GM12878 (cell line): ENCODE measurements around the gene KDM3B. TPM values are rescaled to one million over a fixed set of nuclear protein-coding genes. Genes with fewer than 3 reads are reported as not detected.

Source experiments
- ATAC-seq: fragments of 200-7000 bp; cut with Tn5 transposase; 3 replicates; pipeline ENCODE4 v1.9.1; 2020; ENCODE audit warnings: mild to moderate bottlenecking, moderate library complexity
- BruUV-seq: library from RNA; stranded (reverse); fragments of 400-500 nt; replicated peaks from 2 replicates; lab custom pipeline; 2021; lab: Mats Ljungman, UMichigan
- CTCF ChIA-PET: fragments of 300-600 bp; sonication (Branson Sonifier 250); formaldehyde crosslinking; extraction: SDS; loops from one replicate; lab custom pipeline; 2021; ENCODE audit warnings: inconsistent platforms; lab: Yijun Ruan, JAX
- POLR2A ChIA-PET: fragments of 350-600 bp; formaldehyde crosslinking; extraction: SDS; loops from one replicate; lab custom pipeline; 2021; ENCODE audit warnings: inconsistent platforms; lab: Charles Lee
- RAD21 ChIA-PET: fragments of 300-600 bp; sonication (Branson Sonifier 250); formaldehyde crosslinking; loops from one replicate; lab custom pipeline; 2023; ENCODE audit warnings: antibody characterized with exemption; ENCODE audit not compliant: unreplicated experiment; lab: Charles Lee
- SMC1A ChIA-PET: fragments of 300-600 bp; sonication (Branson Sonifier 250); formaldehyde crosslinking; loops from one replicate; lab custom pipeline; 2023; ENCODE audit not compliant: unreplicated experiment, uncharacterized antibody; lab: Charles Lee
- DNase-seq: peaks from one replicate; pipeline ENCODE4 v3.0.0-alpha.2; 2011; ENCODE audit warnings: low read depth, low spot score
- FAIRE-seq: peaks from 3 replicates; lab custom pipeline; 2011; peaks lifted over from hg19 to GRCh38; lab: Jason Lieb, UNC
- H2AFZ ChIP-seq: 2 replicates; pipeline ENCODE4 v1.6.0; 2011; ENCODE audit warnings: low read depth, low read length, control low read depth; ENCODE audit not compliant: control insufficient read depth
- H3K27ac ChIP-seq: 2 replicates; pipeline ENCODE4 v1.5.1; 2011; ENCODE audit warnings: control low read depth; ENCODE audit not compliant: control insufficient read depth, insufficient read depth
- H3K27me3 ChIP-seq, 2 experiments: replicated peaks in 1 of 2; 2 replicates each; pipeline versions ENCODE4 v1.6.0 to v1.6.1; 2011; ENCODE audit warnings: low read length in 1 of 2; ENCODE audit not compliant: control insufficient read depth in 2 of 2, insufficient read depth in 2 of 2
- H3K36me3 ChIP-seq, 2 experiments: 2 replicates each; pipeline ENCODE4 v1.5.1; 2011; ENCODE audit warnings: low read length in 1 of 2; ENCODE audit not compliant: control insufficient read depth in 2 of 2, insufficient read depth in 2 of 2
- H3K4me1 ChIP-seq: 2 replicates; pipeline ENCODE4 v1.6.1; 2011; ENCODE audit warnings: mild to moderate bottlenecking, low read length, moderate library complexity, mixed read lengths; ENCODE audit not compliant: control insufficient read depth, insufficient read depth
- H3K4me2 ChIP-seq: 2 replicates; pipeline ENCODE4 v1.6.0; 2011; ENCODE audit warnings: control low read depth; ENCODE audit not compliant: control insufficient read depth, insufficient read depth
- H3K4me3 ChIP-seq: fragments of 200-600 bp; sonication (generic); 2 replicates; pipeline ENCODE4 v1.5.1; 2016
- H3K79me2 ChIP-seq: 2 replicates; pipeline ENCODE4 v1.6.0; 2011; ENCODE audit warnings: low read length; ENCODE audit not compliant: control insufficient read depth, insufficient read depth
- H3K9ac ChIP-seq: 2 replicates; pipeline ENCODE4 v1.8.0; 2011; ENCODE audit warnings: low read length, control low read depth, mixed read lengths; ENCODE audit not compliant: control insufficient read depth, insufficient read depth
- H3K9me3 ChIP-seq: replicated peaks from 3 replicates; pipeline ENCODE4 v1.5.1; 2011; ENCODE audit warnings: mild to moderate bottlenecking, low read length; ENCODE audit not compliant: control insufficient read depth, insufficient read depth
- H4K20me1 ChIP-seq: 2 replicates; pipeline ENCODE4 v1.6.0; 2011; ENCODE audit not compliant: control insufficient read depth, insufficient read depth
- BACH1 ChIP-seq: fragments of 450-650 bp; IDR thresholded peaks from 2 replicates; pipeline ENCODE4 v1.6.1; 2017; ENCODE audit warnings: mild to moderate bottlenecking, borderline replicate concordance
- DPF2 ChIP-seq: fragments of 450-650 bp; IDR thresholded peaks from 2 replicates; pipeline ENCODE4 v1.6.1; 2017; ENCODE audit warnings: mild to moderate bottlenecking
- EGR1 ChIP-seq, 2 experiments: IDR thresholded peaks; 1 replicate in 1 of 2; 2 replicates in 1 of 2; pipeline ENCODE4 v1.6.1; 2011 to 2012; ENCODE audit warnings: low read depth in 2 of 2, low read length in 2 of 2, borderline replicate concordance in 1 of 2, mild to moderate bottlenecking in 1 of 2, moderate library complexity in 1 of 2
- KAT2A ChIP-seq: conservative IDR thresholded peaks from 2 replicates; pipeline ENCODE4 v1.6.1; 2011; ENCODE audit warnings: low read depth, low read length; ENCODE audit not compliant: control insufficient read depth
- MLLT1 ChIP-seq: fragments of 450-650 bp; IDR thresholded peaks from 2 replicates; pipeline ENCODE4 v1.6.1; 2016; ENCODE audit warnings: mild to moderate bottlenecking
- NBN ChIP-seq: fragments of 450-650 bp; IDR thresholded peaks from 2 replicates; pipeline ENCODE4 v1.6.1; 2016
- POLR2AphosphoS5 ChIP-seq: IDR thresholded peaks from 2 replicates; pipeline ENCODE4 v1.6.1; 2011; ENCODE audit warnings: mild to moderate bottlenecking, low read length, inconsistent platforms
- POU2F2 ChIP-seq: IDR thresholded peaks from 3 replicates; pipeline ENCODE4 v1.6.1; 2011; ENCODE audit warnings: low read depth, mild to moderate bottlenecking, low read length, borderline replicate concordance
- RELA ChIP-seq: fragments of 450-650 bp; IDR thresholded peaks from 2 replicates; pipeline ENCODE4 v1.8.0; 2014; ENCODE audit warnings: borderline replicate concordance; ENCODE audit not compliant: partially characterized antibody
- SMAD1 ChIP-seq: fragments of 450-650 bp; IDR thresholded peaks from 2 replicates; pipeline ENCODE4 v1.6.1; 2018; ENCODE audit warnings: mild to moderate bottlenecking, low read depth; ENCODE audit not compliant: partially characterized antibody
- SMAD5 ChIP-seq: IDR thresholded peaks from 2 replicates; pipeline ENCODE4 v1.6.1; 2016; ENCODE audit warnings: antibody characterized with exemption, low read depth
- ZNF592 ChIP-seq: fragments of 450-650 bp; IDR thresholded peaks from 2 replicates; pipeline ENCODE4 v1.6.1; 2017; ENCODE audit warnings: mild to moderate bottlenecking, moderate library complexity
- WGBS: methylation state at CpG from one replicate; pipeline ENCODE4 v1.1.6; 2016; ENCODE audit warnings: low lambda C conversion rate; ENCODE audit not compliant: insufficient replicate concordance, insufficient coverage; ENCODE audit errors: missing lambda C conversion rate; 5-methylcytosine and 5-hydroxymethylcytosine counted together
- in situ Hi-C: fragments of 300-500 bp; cut with MboI; formaldehyde crosslinking; loops from 9 replicates; pipeline ENCODE4 v1.14.3; 2018; ENCODE audit warnings: mixed read lengths
- intact Hi-C: fragments of 100-400 bp; cut with micrococcal nuclease; formaldehyde crosslinking; loops from one replicate; pipeline ENCODE4 v1.14.2; 2022; ENCODE audit not compliant: unreplicated experiment
- polyA plus RNA-seq, 11 experiments: library from polyadenylated mRNA; depleted of rRNA in 4 of 11; unstranded in 6 of 11; stranded (reverse) in 5 of 11; fragments of >200 nt; fragmentation: Nextera tagmentation in 4 of 11; fragmentation: Illumina TruSeq in 1 of 11; extraction: Ambion mirVana in 4 of 11; extraction: Trizol in 1 of 11; gene quantifications; 1 replicate in 1 of 11; 2 replicates in 10 of 11; pipeline versions ENCODE4 v1.2.1 to v1.2.3, GENCODE V29; 2011 to 2016; ENCODE audit warnings: inconsistent platforms in 2 of 11, missing spikeins in 2 of 11, low read depth in 1 of 11
- total RNA-seq, 4 experiments: library from RNA; depleted of rRNA in 3 of 4; stranded (reverse); fragments of >200 nt in 3 of 4; fragmentation: Illumina TruSeq in 1 of 4; extraction: Trizol in 1 of 4; gene quantifications; 2 replicates each; pipeline versions ENCODE4 v1.2.1 to v1.2.3, GENCODE V29; 2013 to 2021

Gene KDM3B
- total and polyA plus RNA-seq, 10 of the 15 experiments (the other 5 are each of a cell fraction or from before 2014, with no cell fraction given) = 8.5 to 45.7 (median 29.0) TPM

- TF ChIP-seq ZNF592 (no peak), RELA (no peak)
Measured at GRCh38 chr5:138465261-138466124, 113.0 kb downstream of the KDM3B start, which contains the start of gene EGR1 (continued).

GRCh38 chr5:138466125-138466899 is 113.8 kb downstream of the KDM3B start:
- Histone ChIP-seq H3K36me3 (no peaks in the 10 kb centered on the region; a peak in 1 of 4 replicates), H3K27me3 (peaks cover 0 to 6% of the 10 kb centered on the region in 2 experiments; a peak in 1 of 4 replicates), H4K20me1 (no peaks in the 10 kb centered on the region), H2AFZ (no peak overlapping the region), H3K27ac (no peak overlapping the region), H3K4me3 (peak overlapping the region; percentile 80), H3K9ac (no peak overlapping the region), H3K9me3 (no peaks in the 10 kb centered on the region), H3K79me2 (no peaks in the 10 kb centered on the region), H3K4me2 (peak overlapping the region; percentile 97), H3K4me1 (peaks cover 8% of the 10 kb centered on the region)
- BruUV-seq = no TSS peak
- WGBS = 49% methylated on average over 38 of the region's 39 CpGs
- ChIA-PET POLR2A (interaction anchor here (0.5 to 1.9 kb wide), 4 partner anchors 16 to 253 kb away, joined by 4 to 14 read pairs (median 4); partner anchors contain the start of genes CDC23 and KDM3B), RAD21 (interaction anchor here (0.5 to 2.7 kb wide), 3 partner anchors 77 to 920 kb away, joined by 3 to 12 read pairs (median 3); partner anchors contain the start of gene ETF1), CTCF (interaction anchor here (0.6 to 9.2 kb wide), 7 partner anchors 15 to 127 kb away, joined by 3 to 71 read pairs (median 8); partner anchors contain the start of gene KDM3B), SMC1A (interaction anchor here (0.6 kb wide), 1 partner anchor 17 kb away, joined by 3 read pairs; no protein-coding TSS in a partner anchor)
- intact Hi-C loops = loop anchor here (10.0 kb wide), 2 partner anchors 712 to 798 kb away; partner anchors contain the start of gene HNRNPA0
- TF ChIP-seq DPF2 (no peak), NBN (peak; percentile 13; the same call in 1 of the 2 replicates), MLLT1 (0 out of 2 replicates have a peak, but pooled peaks have one; percentile 97), EGR1 (IDR thresholded peaks at IDR 0.05; ENCODE audit: borderline replicate concordance in 1 of 2, low read depth in 2 of 2, low read length in 2 of 2) (peak in 1 of 2 experiments; percentile 66; a peak in 1 of 3 replicates), SMAD1 (peak; percentile 18), KAT2A (no peak), SMAD5 (peak; percentile 7; the same call in 1 of the 2 replicates), POLR2AphosphoS5 (peak; percentile 76), BACH1 (0 out of 2 replicates have a peak, but pooled peaks have one; percentile 46), POU2F2 (peak; percentile 13; the same call in 1 of the 3 replicates)
- DNase-seq (no peak), ATAC-seq (no peak), FAIRE-seq (no peak)
- in situ Hi-C loops = no loop called here
